Tibial nerve (tissue), 4 donors: ENCODE measurements around the gene PCED1B. TPM values are rescaled to one million over a fixed set of nuclear protein-coding genes. Genes with fewer than 3 reads are reported as not detected.

Experiments used
- DNase-seq, 2 donors: peaks; one replicate each; pipeline ENCODE4 v3.0.0-alpha.2; 2019; ENCODE audit warnings: low spot score in 2 of 2
- H3K27ac ChIP-seq, 4 donors: fragments of 200-600 bp; sonication (generic) in 3 of 4; one replicate each; pipeline ENCODE4 v1.5.1; 2017 to 2019; ENCODE audit warnings: mild to moderate bottlenecking in 1 of 4
- H3K27me3 ChIP-seq, 2 donors: fragments of 200-600 bp; sonication (generic) in 1 of 2; one replicate each; pipeline versions ENCODE4 v1.5.1 to v1.6.0; 2017 to 2019
- H3K36me3 ChIP-seq, 3 donors: fragments of 200-600 bp; sonication (generic); one replicate each; pipeline ENCODE4 v1.5.1; 2018 to 2019
- H3K4me1 ChIP-seq, 4 donors: fragments of 200-600 bp; sonication (generic) in 3 of 4; one replicate each; pipeline ENCODE4 v1.5.1; 2017 to 2019
- H3K4me3 ChIP-seq, 4 donors: fragments of 200-600 bp; sonication (generic) in 3 of 4; one replicate each; pipeline ENCODE4 v1.5.1; 2017 to 2019; ENCODE audit warnings: mild to moderate bottlenecking in 1 of 4, moderate library complexity in 1 of 4
- H3K9me3 ChIP-seq, 4 donors: fragments of 200-600 bp; sonication (generic) in 3 of 4; one replicate each; pipeline ENCODE4 v1.5.1; 2017 to 2019
- EP300 ChIP-seq, 2 donors: sonication (generic); formaldehyde crosslinking; IDR thresholded peaks; one replicate each; pipeline ENCODE4 v1.6.1; 2017; ENCODE audit warnings: antibody characterized with exemption in 2 of 2, mild to moderate bottlenecking in 1 of 2
- POLR2A ChIP-seq, 2 donors: fragments of 450-650 bp; IDR thresholded peaks; one replicate each; pipeline ENCODE4 v1.6.1; 2017; ENCODE audit warnings: antibody characterized with exemption in 2 of 2, mild to moderate bottlenecking in 2 of 2, moderate library complexity in 2 of 2
- WGBS, 2 donors: methylation state at CpG; one replicate each; pipeline ENCODE4 v1.1.5; 2018; 5-methylcytosine and 5-hydroxymethylcytosine counted together
- total RNA-seq, 4 donors: library from RNA; depleted of rRNA; stranded (reverse); fragments of >200 nt; gene quantifications; one replicate each; pipeline ENCODE4 v1.1.0, GENCODE V29; 2016
- TF ChIP-seq, protein P1 (sequence below), 5 experiments: fragments of 200-600 bp in 3 of 5; fragments of 450-650 bp in 2 of 5; sonication (generic) in 3 of 5; IDR thresholded peaks; one replicate each; pipeline ENCODE4 v1.5.1; 2016 to 2019; ENCODE audit warnings: antibody characterized with exemption in 5 of 5, mild to moderate bottlenecking in 3 of 5, moderate library complexity in 2 of 5

The PCED1B gene
- total RNA-seq, 4 donors from 2014 or later = 0.90 to 2.9 (median 2.2) TPM; not detected in 1

DNA sequence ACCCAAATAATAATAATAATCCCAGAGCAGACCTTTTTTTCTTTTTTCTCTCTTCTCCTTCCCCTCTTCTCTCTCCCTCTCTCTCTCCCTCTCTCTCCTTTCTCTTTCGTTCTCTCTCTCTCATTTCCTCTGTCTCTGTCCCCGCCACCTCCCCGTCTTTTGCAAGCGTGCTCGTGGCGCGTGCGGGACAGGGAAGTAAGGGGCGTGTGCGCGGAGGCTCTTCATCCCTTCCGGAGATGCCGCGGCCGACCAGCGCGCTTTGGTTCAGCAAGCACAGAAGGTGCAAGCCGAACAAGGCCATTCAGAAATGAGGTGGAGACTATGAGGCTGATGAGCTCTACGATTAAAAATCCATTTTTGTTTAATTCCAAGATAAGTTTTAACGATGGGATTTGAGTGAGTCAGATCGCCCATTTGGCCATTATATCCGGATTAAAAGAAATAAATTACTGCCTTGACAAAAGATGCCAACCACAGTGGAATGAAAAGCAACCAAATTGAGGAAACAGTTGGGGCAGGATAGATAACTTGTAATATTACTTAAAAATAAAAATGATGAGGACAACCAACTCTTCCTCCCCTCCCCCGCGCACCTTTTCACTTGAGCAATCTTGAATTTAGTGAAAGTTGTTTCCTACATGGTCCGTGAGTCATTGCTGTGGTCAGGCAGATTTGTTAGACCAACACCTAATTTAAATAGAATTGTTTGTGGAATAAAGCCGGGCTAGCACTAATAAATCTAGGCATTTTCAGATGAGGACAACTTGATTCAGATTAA lies 1.5 kb downstream of the PCED1B start:
- no peaks in the 10 kb centered on the region for H3K36me3 ChIP-seq
- peaks cover 0 to 45% (median 11%) of the 10 kb centered on the region in 4 donors for H3K4me1 ChIP-seq
- WGBS, 2 donors = 19 to 23% methylated on average over 26 of the region's 26 CpGs
- H3K27ac ChIP-seq = peak overlapping the region; percentile 61 to 91 (median 89)
- no peaks in the 10 kb centered on the region for H3K9me3 ChIP-seq
- H3K4me3 ChIP-seq = peak overlapping the region; percentile 67 to 84 (median 72)
- TF ChIP-seq POLR2A (IDR thresholded peaks at IDR 0.05) (no peak), EP300 (IDR thresholded peaks at IDR 0.05) (no peak)
- TF ChIP-seq, protein P1, sequence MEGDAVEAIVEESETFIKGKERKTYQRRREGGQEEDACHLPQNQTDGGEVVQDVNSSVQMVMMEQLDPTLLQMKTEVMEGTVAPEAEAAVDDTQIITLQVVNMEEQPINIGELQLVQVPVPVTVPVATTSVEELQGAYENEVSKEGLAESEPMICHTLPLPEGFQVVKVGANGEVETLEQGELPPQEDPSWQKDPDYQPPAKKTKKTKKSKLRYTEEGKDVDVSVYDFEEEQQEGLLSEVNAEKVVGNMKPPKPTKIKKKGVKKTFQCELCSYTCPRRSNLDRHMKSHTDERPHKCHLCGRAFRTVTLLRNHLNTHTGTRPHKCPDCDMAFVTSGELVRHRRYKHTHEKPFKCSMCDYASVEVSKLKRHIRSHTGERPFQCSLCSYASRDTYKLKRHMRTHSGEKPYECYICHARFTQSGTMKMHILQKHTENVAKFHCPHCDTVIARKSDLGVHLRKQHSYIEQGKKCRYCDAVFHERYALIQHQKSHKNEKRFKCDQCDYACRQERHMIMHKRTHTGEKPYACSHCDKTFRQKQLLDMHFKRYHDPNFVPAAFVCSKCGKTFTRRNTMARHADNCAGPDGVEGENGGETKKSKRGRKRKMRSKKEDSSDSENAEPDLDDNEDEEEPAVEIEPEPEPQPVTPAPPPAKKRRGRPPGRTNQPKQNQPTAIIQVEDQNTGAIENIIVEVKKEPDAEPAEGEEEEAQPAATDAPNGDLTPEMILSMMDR (IDR thresholded peaks at IDR 0.05) = no peak
- peak; percentile 28 to 41 for DNase-seq
- H3K27me3 ChIP-seq = no peaks in the 10 kb centered on the region

DNA sequence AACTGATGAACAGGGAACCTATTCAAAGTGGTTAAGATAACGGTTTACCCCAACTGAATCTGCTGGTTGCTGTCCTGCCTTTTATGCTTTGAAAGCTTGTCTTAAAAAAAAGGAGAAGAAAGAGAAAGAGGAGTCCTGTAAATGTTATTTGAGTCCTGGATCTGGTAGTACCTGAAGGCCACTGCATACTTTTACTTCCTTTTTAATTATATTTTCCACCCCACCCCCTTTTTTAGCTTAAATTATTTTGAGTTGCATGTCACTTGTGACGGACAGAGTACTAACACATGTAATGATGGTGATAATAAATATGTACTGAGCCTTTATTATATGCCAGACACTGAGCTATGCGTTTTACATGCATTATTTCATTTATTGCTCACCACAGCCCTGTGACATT lies 2.9 kb downstream of the PCED1B start:
- H3K4me1 ChIP-seq = peaks cover 0 to 58% (median 12%) of the 10 kb centered on the region in 4 donors
- no peak for TF ChIP-seq EP300 (IDR thresholded peaks at IDR 0.05)
- TF ChIP-seq, protein P1 (IDR thresholded peaks at IDR 0.05) = no peak
- TF ChIP-seq POLR2A (IDR thresholded peaks at IDR 0.05) = no peak
- H3K27me3 ChIP-seq = no peaks in the 10 kb centered on the region
- H3K4me3 ChIP-seq = no peak overlapping the region
- H3K36me3 ChIP-seq = no peaks in the 10 kb centered on the region
- WGBS, 2 donors = 82 to 88% methylated on average over 3 of the region's 3 CpGs
- DNase-seq = no peak
- peak overlapping the region in 1 of 4 donors; percentile 19 for H3K27ac ChIP-seq
- no peaks in the 10 kb centered on the region for H3K9me3 ChIP-seq

DNA sequence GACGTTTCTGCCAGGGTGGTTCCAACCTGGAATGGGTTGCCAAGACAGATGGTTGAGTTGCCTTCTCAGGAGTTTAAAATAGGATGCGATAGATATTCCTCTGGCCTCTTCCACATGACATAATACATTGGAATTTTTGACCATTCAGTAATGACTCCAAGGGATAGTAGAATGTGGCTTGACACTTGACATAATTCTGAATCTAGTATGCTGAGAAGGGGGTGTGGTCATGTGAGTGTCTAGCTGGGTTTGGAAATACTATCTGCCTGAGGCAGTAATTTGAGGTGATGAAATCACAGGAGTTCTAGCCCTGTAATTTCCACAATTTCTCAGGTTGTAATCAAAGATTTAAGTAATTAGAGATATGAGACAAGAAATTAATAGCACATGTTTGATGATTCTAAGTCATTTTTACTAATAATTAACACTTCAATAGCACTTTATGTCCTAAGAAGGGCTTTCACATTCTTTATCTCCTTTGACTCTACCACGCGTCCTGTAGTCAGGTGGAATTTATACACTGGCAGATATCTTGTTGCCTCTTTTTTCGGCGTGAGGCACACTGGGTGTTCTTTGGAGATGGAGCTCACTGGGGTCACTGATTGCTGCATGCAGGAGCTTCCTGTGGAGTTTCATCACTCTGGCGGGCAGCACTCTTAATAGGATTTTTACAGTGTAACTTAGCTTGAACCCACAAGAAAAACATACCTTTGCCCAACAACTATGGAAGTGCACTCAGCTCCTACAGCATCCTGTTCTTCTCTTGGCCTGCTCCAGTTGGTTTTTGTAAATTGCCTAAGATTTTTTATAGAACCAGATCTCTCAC lies 3.6 kb downstream of the PCED1B start:
- H3K4me1 ChIP-seq = peaks cover 0 to 65% (median 9%) of the 10 kb centered on the region in 4 donors
- TF ChIP-seq POLR2A (IDR thresholded peaks at IDR 0.05) (no peak), EP300 (IDR thresholded peaks at IDR 0.05) (peak in 1 of 2 donors; percentile 36)
- H3K27me3 ChIP-seq = no peaks in the 10 kb centered on the region
- H3K27ac ChIP-seq = peak overlapping the region in 1 of 4 donors; percentile 2
- H3K9me3 ChIP-seq = no peaks in the 10 kb centered on the region
- 76 to 77% methylated on average over 7 of the region's 7 CpGs for WGBS, 2 donors
- H3K4me3 ChIP-seq = no peak overlapping the region
- H3K36me3 ChIP-seq = no peaks in the 10 kb centered on the region
- DNase-seq = peak in 1 of 2 donors; percentile 42

DNA sequence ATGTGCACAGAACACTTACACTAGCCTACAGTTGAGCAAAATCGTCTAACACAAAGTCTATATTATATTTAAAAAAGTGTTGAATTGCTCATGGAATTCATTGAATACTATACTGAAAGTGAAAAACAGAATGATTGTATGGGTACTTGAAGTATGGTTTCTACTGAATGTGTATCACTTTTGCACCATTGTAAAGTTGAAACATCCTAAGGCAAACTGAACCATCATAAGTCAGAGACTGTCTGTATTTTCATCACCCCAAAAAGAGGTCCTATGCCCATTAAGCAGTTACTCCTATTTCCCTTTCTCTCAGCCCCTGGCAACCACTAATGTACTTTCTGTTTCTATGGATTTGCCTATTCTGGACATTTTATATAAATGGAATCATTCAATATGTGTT lies 4.8 kb downstream of the PCED1B start:
- Histone ChIP-seq H3K36me3 (no peaks in the 10 kb centered on the region), H3K9me3 (no peaks in the 10 kb centered on the region), H3K4me1 (peaks cover 0 to 62% (median 6%) of the 10 kb centered on the region in 4 donors), H3K27me3 (no peaks in the 10 kb centered on the region), H3K27ac (no peak overlapping the region), H3K4me3 (no peak overlapping the region)
- TF ChIP-seq EP300 (IDR thresholded peaks at IDR 0.05) (no peak), POLR2A (IDR thresholded peaks at IDR 0.05) (no peak)
- TF ChIP-seq, protein P1 (IDR thresholded peaks at IDR 0.05) = no peak
- DNase-seq = no peak
- WGBS, 2 donors = 55 to 65% methylated on average over 1 of the region's 1 CpG

DNA sequence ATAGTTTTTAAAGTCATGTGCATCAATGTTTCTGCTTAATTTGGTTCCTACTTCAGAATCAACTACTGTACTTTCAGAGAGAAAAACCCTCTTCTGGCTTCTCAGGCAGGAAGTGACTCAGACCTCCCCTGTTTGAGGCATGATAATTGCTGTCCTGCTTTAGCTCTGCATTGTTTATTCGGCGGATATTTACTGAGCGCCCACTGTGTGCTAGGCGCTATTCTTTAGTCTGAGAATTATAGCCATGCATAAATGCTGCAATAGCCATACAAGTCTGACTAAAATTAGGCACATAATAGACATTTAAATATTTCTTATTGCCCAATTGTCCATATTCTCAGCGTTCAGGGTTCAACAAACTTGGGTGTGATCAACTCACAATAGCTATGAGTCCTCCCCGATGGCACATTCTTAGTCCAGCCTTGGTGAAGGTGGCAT lies 6.4 kb downstream of the PCED1B start:
- no peaks in the 10 kb centered on the region for H3K36me3 ChIP-seq
- H3K27ac ChIP-seq = no peak overlapping the region
- H3K27me3 ChIP-seq = no peaks in the 10 kb centered on the region
- DNase-seq = no peak
- TF ChIP-seq POLR2A (IDR thresholded peaks at IDR 0.05) (no peak), EP300 (IDR thresholded peaks at IDR 0.05) (no peak)
- TF ChIP-seq, protein P1 (IDR thresholded peaks at IDR 0.05) = no peak
- no peaks in the 10 kb centered on the region for H3K9me3 ChIP-seq
- peaks cover 0 to 60% (median 6%) of the 10 kb centered on the region in 4 donors for H3K4me1 ChIP-seq
- H3K4me3 ChIP-seq = no peak overlapping the region
- WGBS, 2 donors = 35 to 42% methylated on average over 6 of the region's 6 CpGs
